Measurements from ENCODE around the gene GOSR2.

DNA sequence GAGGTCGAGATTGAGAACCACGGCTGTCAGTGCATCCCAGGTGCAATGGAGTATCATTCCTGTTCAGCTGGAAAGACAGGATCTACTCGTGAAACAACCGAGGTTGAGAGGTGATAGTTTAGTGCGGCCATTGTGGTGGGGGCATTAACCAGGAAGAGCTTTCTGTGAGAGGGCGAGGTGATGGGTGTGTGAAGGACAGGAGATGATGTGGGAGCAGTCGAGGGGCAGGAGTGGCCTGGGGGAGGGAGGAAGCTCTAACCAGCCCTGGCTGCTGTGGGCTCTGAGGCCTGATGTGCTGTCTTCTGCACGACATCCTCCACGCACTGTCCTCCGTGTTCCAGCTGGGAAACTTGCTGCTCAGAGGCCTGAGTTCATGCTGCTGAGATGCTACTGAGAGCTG, 22.0 kb downstream of the GOSR2 start:
- TF ChIP-seq CTCF (IDR thresholded peaks at IDR 0.05) (no peak), POLR2A (IDR thresholded peaks at IDR 0.05) (no peak)
